B cell (primary cell): ENCODE results near the gene CSMD2. TPM values are rescaled to one million over a fixed set of nuclear protein-coding genes. Genes with fewer than 3 reads are reported as not detected.

Source experiments
- ATAC-seq: fragments of 200-7000 bp; cut with Tn5 transposase; one replicate; pipeline ENCODE4 v1.10.0; 2021; ENCODE audit warnings: low read depth, mild to moderate bottlenecking, moderate number of reproducible peaks, moderate library complexity
- CTCF ChIA-PET: fragments of 350-600 bp; sonication (Branson Sonifier 250); formaldehyde crosslinking; loops from one replicate; lab custom pipeline; 2021; ENCODE audit warnings: antibody characterized with exemption, inconsistent platforms; lab: Charles Lee
- POLR2A ChIA-PET: fragments of 350-600 bp; sonication (Branson Sonifier 250); formaldehyde crosslinking; loops from one replicate; lab custom pipeline; 2021; ENCODE audit warnings: antibody characterized with exemption; lab: Charles Lee
- DNase-seq: peaks from one replicate; pipeline ENCODE4 v3.0.0; 2013
- H2AFZ ChIP-seq: 2 replicates; pipeline ENCODE4 v1.6.1; 2012; ENCODE audit warnings: mild to moderate bottlenecking, low read depth, low read length; ENCODE audit not compliant: insufficient read depth, poor library complexity, severe bottlenecking
- H3K27ac ChIP-seq, 2 donors: 1 replicate in 1 of 2; 2 replicates in 1 of 2; pipeline ENCODE4 v1.5.1; 2012 to 2013; ENCODE audit warnings: low read length in 2 of 2, mild to moderate bottlenecking in 2 of 2, moderate library complexity in 1 of 2
- H3K27me3 ChIP-seq, 4 experiments: fragments of 200-600 bp in 1 of 4; sonication (generic) in 1 of 4; replicated peaks in 1 of 4; 1 replicate in 2 of 4; 2 replicates in 2 of 4; pipeline versions ENCODE4 v1.6.1 to v1.7.0; 2013 to 2016; ENCODE audit warnings: low read length in 3 of 4, mild to moderate bottlenecking in 2 of 4, mixed read lengths in 1 of 4, moderate library complexity in 1 of 4; ENCODE audit not compliant: insufficient read depth in 4 of 4, control insufficient read depth in 3 of 4; ENCODE audit errors: control extremely low read depth in 1 of 4
- H3K36me3 ChIP-seq, 2 experiments: replicated peaks in 1 of 2; 1 replicate in 1 of 2; 2 replicates in 1 of 2; pipeline versions ENCODE4 v1.6.1 to v1.7.1; 2013; ENCODE audit warnings: low read length in 1 of 2; ENCODE audit not compliant: insufficient read depth in 2 of 2, control insufficient read depth in 1 of 2; ENCODE audit errors: control extremely low read depth in 1 of 2, extremely low read depth in 1 of 2
- H3K4me1 ChIP-seq, 2 donors: fragments of 200-600 bp in 1 of 2; sonication (generic) in 1 of 2; 1 replicate in 1 of 2; 2 replicates in 1 of 2; pipeline versions ENCODE4 v1.5.1 to v1.6.1; 2013 to 2017; ENCODE audit warnings: low read length in 2 of 2; ENCODE audit not compliant: control insufficient read depth in 2 of 2, insufficient read depth in 2 of 2
- H3K4me2 ChIP-seq: replicated peaks from 2 replicates; pipeline ENCODE3; 2012; ENCODE audit warnings: mild to moderate bottlenecking, low read depth, low read length; ENCODE audit not compliant: poor library complexity, severe bottlenecking
- H3K4me3 ChIP-seq, 5 experiments: fragments of 200-600 bp in 1 of 5; sonication (generic) in 1 of 5; 1 replicate in 3 of 5; 2 replicates in 2 of 5; pipeline versions ENCODE4 v1.5.1 to v1.7.0; 2011 to 2016; ENCODE audit warnings: low read length in 4 of 5, mild to moderate bottlenecking in 4 of 5, low read depth in 2 of 5, control low read depth in 1 of 5, moderate library complexity in 1 of 5; ENCODE audit not compliant: insufficient read depth in 1 of 5; ENCODE audit errors: control extremely low read depth in 1 of 5, extremely low read depth in 1 of 5
- H3K79me2 ChIP-seq: fragments of 200-600 bp; sonication (generic); one replicate; pipeline ENCODE4 v1.6.0; 2016; ENCODE audit warnings: low read length; ENCODE audit not compliant: control insufficient read depth, insufficient read depth
- H3K9ac ChIP-seq: fragments of 200-600 bp; sonication (generic); 2 replicates; pipeline ENCODE4 v1.6.1; 2017; ENCODE audit warnings: mild to moderate bottlenecking, low read length, moderate library complexity
- H3K9me3 ChIP-seq, 3 donors: one replicate each; pipeline versions ENCODE4 v1.6.1 to v1.7.1; 2013; ENCODE audit warnings: low read length in 2 of 3; ENCODE audit not compliant: control insufficient read depth in 2 of 3, insufficient read depth in 1 of 3; ENCODE audit errors: control extremely low read depth in 1 of 3
- H4K20me1 ChIP-seq: 2 replicates; pipeline ENCODE4 v1.6.0; 2012; ENCODE audit warnings: mild to moderate bottlenecking, low read length; ENCODE audit not compliant: insufficient read depth, control insufficient read depth, poor library complexity, severe bottlenecking
- H3K27ac Mint-ChIP-seq: one replicate; pipeline ENCODE4 v1.8.0; 2021; ENCODE audit warnings: mixed read lengths
- H3K27me3 Mint-ChIP-seq: one replicate; pipeline ENCODE4 v1.8.0; 2021; ENCODE audit warnings: mixed read lengths
- H3K4me1 Mint-ChIP-seq: one replicate; pipeline ENCODE4 v1.8.0; 2021; ENCODE audit warnings: mixed read lengths
- H3K4me3 Mint-ChIP-seq: one replicate; pipeline ENCODE4 v1.8.0; 2021; ENCODE audit warnings: mixed read lengths
- H3K9me3 Mint-ChIP-seq: one replicate; pipeline ENCODE4 v1.8.0; 2022; ENCODE audit warnings: mixed read lengths; ENCODE audit not compliant: insufficient read depth
- EZH2 ChIP-seq: IDR thresholded peaks from 2 replicates; pipeline ENCODE4 v1.6.1; 2012; ENCODE audit warnings: borderline replicate concordance, low read depth, mild to moderate bottlenecking, moderate library complexity, low read length; ENCODE audit not compliant: insufficient read depth, poor library complexity, severe bottlenecking
- WGBS: methylation state at CpG from one replicate; pipeline ENCODE4 v1.1.5; 2013; ENCODE audit warnings: missing lambda C conversion rate; ENCODE audit not compliant: insufficient coverage; 5-methylcytosine and 5-hydroxymethylcytosine counted together
- intact Hi-C: fragments of 100-400 bp; cut with micrococcal nuclease; formaldehyde crosslinking; loops from one replicate; pipeline ENCODE4 v1.10.0; 2022
- polyA plus RNA-seq: library from polyadenylated mRNA; depleted of rRNA; stranded (reverse); fragments of >200 nt; gene quantifications from 2 replicates; pipeline ENCODE4 v1.2.3, GENCODE V29; 2012
- total RNA-seq, 2 donors: library from RNA; stranded (reverse); fragments of 120-200 nt in 1 of 2; gene quantifications; 1 replicate in 1 of 2; 2 replicates in 1 of 2; pipeline versions ENCODE4 v1.2.3 to v1.2.4, GENCODE V29; 2013 to 2022
- TF ChIP-seq, protein P1 (sequence below): fragments of 200-600 bp; IDR thresholded peaks from one replicate; pipeline ENCODE4 v1.8.0; 2022; ENCODE audit warnings: antibody characterized with exemption, mild to moderate bottlenecking

CSMD2 gene
- total and polyA plus RNA-seq, 2 donors (not counting 1 experiment from before 2014, with no cell fraction given): not detected

DNA sequence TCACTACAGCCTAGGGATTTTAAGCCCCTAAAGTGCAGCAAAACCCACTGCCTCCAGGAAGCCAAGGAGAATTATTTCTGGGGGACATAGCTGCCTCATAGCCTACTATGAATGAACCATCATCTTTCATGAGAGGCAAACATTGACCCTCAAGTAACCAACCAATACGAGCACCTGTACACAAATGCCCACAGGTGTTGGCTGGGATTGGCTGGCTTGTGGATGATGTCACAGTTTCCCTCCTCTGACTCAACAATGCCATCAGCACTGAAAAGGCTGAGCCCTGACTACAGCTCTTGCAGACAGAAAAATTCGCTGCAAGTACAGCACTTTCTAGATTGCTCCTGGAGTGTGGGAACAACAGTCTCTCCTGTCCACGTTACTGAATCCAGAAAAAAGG is 301.3 kb downstream of the CSMD2 start, which contains the start of gene HMGB4:
Gene HMGB4, plus strand, starts transcription at position 301 of the 400 bp plus-strand sequence. CDS start 113 bp downstream, outside the sequence.
- H3K27ac ChIP-seq: no peak within 1 kb of the TSS
- no peaks in the 10 kb centered on the region for H3K36me3 ChIP-seq
- no peaks in the 10 kb centered on the region for H3K4me1 Mint-ChIP-seq
- no peak within 1 kb of the TSS for H2AFZ ChIP-seq
- H3K9me3 ChIP-seq: no peaks in the 10 kb centered on the region
- peaks cover 5% of the 10 kb centered on the region for H3K27me3 Mint-ChIP-seq
- H4K20me1 ChIP-seq: no peaks in the 10 kb centered on the region
- no peak for ATAC-seq
- ChIA-PET POLR2A (no interaction called here), CTCF (no interaction called here)
- no peaks in the 10 kb centered on the region for H3K79me2 ChIP-seq
- WGBS: 74% methylated on average over 2 of the region's 3 CpGs
- no peaks in the 10 kb centered on the region for H3K4me1 ChIP-seq
- H3K27me3 ChIP-seq: peaks cover 0 to 3% (median 1%) of the 10 kb centered on the region in 4 experiments
- intact Hi-C loops: no loop called here
- H3K9me3 Mint-ChIP-seq: no peaks in the 10 kb centered on the region
- H3K4me2 ChIP-seq: no peak within 1 kb of the TSS
- no peak within 1 kb of the TSS for H3K4me3 ChIP-seq
- no peak within 1 kb of the TSS for H3K9ac ChIP-seq
- H3K4me3 Mint-ChIP-seq: no peak within 1 kb of the TSS
- DNase-seq: no peak
- no peak within 1 kb of the TSS for H3K27ac Mint-ChIP-seq
- no peak for TF ChIP-seq EZH2
- TF ChIP-seq, protein P1, sequence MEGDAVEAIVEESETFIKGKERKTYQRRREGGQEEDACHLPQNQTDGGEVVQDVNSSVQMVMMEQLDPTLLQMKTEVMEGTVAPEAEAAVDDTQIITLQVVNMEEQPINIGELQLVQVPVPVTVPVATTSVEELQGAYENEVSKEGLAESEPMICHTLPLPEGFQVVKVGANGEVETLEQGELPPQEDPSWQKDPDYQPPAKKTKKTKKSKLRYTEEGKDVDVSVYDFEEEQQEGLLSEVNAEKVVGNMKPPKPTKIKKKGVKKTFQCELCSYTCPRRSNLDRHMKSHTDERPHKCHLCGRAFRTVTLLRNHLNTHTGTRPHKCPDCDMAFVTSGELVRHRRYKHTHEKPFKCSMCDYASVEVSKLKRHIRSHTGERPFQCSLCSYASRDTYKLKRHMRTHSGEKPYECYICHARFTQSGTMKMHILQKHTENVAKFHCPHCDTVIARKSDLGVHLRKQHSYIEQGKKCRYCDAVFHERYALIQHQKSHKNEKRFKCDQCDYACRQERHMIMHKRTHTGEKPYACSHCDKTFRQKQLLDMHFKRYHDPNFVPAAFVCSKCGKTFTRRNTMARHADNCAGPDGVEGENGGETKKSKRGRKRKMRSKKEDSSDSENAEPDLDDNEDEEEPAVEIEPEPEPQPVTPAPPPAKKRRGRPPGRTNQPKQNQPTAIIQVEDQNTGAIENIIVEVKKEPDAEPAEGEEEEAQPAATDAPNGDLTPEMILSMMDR: no peak

DNA sequence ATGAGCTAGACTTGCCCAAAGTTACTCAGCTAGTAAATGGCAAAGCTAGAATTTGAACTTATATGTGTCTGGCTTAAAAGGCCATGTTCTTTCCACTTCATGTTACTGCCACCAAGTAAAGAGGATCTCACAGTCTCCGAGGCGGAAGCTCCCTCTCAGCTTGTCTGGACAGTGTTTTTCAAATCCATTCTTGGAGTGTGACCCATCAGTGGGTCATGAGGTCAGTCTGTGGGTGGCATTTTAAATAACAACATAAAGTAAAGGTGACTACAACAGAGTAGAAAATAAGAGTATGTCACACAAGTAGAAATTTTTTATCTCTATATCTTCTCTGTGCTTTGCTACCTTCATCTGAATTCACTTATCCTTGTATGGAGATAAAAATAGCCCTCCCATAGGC is 304.4 kb downstream of the CSMD2 start:
- peaks cover 10% of the 10 kb centered on the region for H3K27me3 Mint-ChIP-seq
- Histone ChIP-seq H3K36me3 (no peaks in the 10 kb centered on the region), H3K4me3 (no peak overlapping the region), H3K79me2 (no peaks in the 10 kb centered on the region), H2AFZ (no peak overlapping the region), H3K27me3 (peaks cover 0 to 3% (median 1%) of the 10 kb centered on the region in 4 experiments), H3K4me2 (no peak overlapping the region), H3K9me3 (no peaks in the 10 kb centered on the region), H3K4me1 (no peaks in the 10 kb centered on the region), H4K20me1 (no peaks in the 10 kb centered on the region), H3K27ac (no peak overlapping the region), H3K9ac (no peak overlapping the region)
- no peak for ATAC-seq
- H3K27ac Mint-ChIP-seq: no peak overlapping the region
- WGBS: 100% methylated on average over 1 of the region's 2 CpGs
- H3K4me1 Mint-ChIP-seq: no peaks in the 10 kb centered on the region
- no peaks in the 10 kb centered on the region for H3K9me3 Mint-ChIP-seq
- POLR2A ChIA-PET: no interaction called here
- no peak overlapping the region for H3K4me3 Mint-ChIP-seq
- intact Hi-C loops: no loop called here
- TF ChIP-seq, protein P1: no peak
- TF ChIP-seq EZH2: no peak
- DNase-seq: no peak
- CTCF ChIA-PET: no interaction called here
